Upper lobe of left lung (tissue), 6 donors: Measurements from ENCODE around the gene OXGR1. TPM values are rescaled to one million over a fixed set of nuclear protein-coding genes. Genes with fewer than 3 reads are reported as not detected.

Source experiments
- ATAC-seq, 2 donors: fragments of 200-7000 bp; cut with Tn5 transposase; one replicate each; pipeline ENCODE4 v1.9.1; 2022; ENCODE audit warnings: mild to moderate bottlenecking in 2 of 2, moderate library complexity in 2 of 2; ENCODE audit not compliant: low FRiP score in 2 of 2
- DNase-seq, 2 donors: peaks; one replicate each; pipeline ENCODE4 v3.0.0-alpha.2; 2019 to 2020
- H3K27ac ChIP-seq, 4 donors: fragments of 200-600 bp; sonication (generic); one replicate each; pipeline ENCODE4 v1.5.1; 2016 to 2019
- H3K27me3 ChIP-seq, 4 donors: fragments of 200-600 bp; sonication (generic); one replicate each; pipeline ENCODE4 v1.5.1; 2017 to 2019
- H3K36me3 ChIP-seq, 4 donors: fragments of 200-600 bp; sonication (generic); one replicate each; pipeline ENCODE4 v1.5.1; 2016 to 2019
- H3K4me1 ChIP-seq, 4 donors: fragments of 200-600 bp; sonication (generic); one replicate each; pipeline ENCODE4 v1.5.1; 2018 to 2019
- H3K4me3 ChIP-seq, 4 donors: fragments of 200-600 bp; sonication (generic); one replicate each; pipeline ENCODE4 v1.5.1; 2017 to 2019; ENCODE audit warnings: mild to moderate bottlenecking in 2 of 4, moderate library complexity in 1 of 4
- H3K9me3 ChIP-seq, 4 donors: fragments of 200-600 bp; sonication (generic); one replicate each; pipeline ENCODE4 v1.5.1; 2018 to 2019
- CTCF ChIP-seq, 6 experiments: fragments of 450-650 bp in 4 of 6; fragments of 200-600 bp in 2 of 6; sonication (generic) in 2 of 6; IDR thresholded peaks; one replicate each; pipeline ENCODE4 v1.5.1; 2016 to 2019; ENCODE audit warnings: antibody characterized with exemption in 6 of 6
- EP300 ChIP-seq, 4 donors: sonication (generic); formaldehyde crosslinking; IDR thresholded peaks; one replicate each; pipeline ENCODE4 v1.5.1; 2017; ENCODE audit warnings: antibody characterized with exemption in 4 of 4, control low read depth in 2 of 4
- POLR2A ChIP-seq, 4 donors: fragments of 450-650 bp; IDR thresholded peaks; one replicate each; pipeline ENCODE4 v1.5.1; 2016 to 2017; ENCODE audit warnings: antibody characterized with exemption in 4 of 4, mild to moderate bottlenecking in 2 of 4
- POLR2AphosphoS5 ChIP-seq, 2 donors: sonication (generic); formaldehyde crosslinking; IDR thresholded peaks; one replicate each; pipeline ENCODE4 v1.5.1; 2017; ENCODE audit warnings: antibody characterized with exemption in 2 of 2
- WGBS, 2 donors: methylation state at CpG; one replicate each; pipeline ENCODE4 v1.1.5; 2017 to 2018; 5-methylcytosine and 5-hydroxymethylcytosine counted together
- small RNA-seq, 4 donors: library from RNA; depleted of rRNA; stranded (forward); fragments of <200 nt; gene quantifications; one replicate each; pipeline ENCODE3, GENCODE V24; 2016
- total RNA-seq, 6 donors: library from RNA; depleted of rRNA in 4 of 6; stranded (reverse); fragments of >200 nt in 4 of 6; gene quantifications; one replicate each; pipeline versions ENCODE4 v1.1.0 to v1.2.1, GENCODE V29; 2016 to 2021
- donor health status: DM: no; HTN: no; CAD: no; lungs with moderate emphysema.
- donor health status: DM: no; HTN: yes; CAD: no; lungs with severe emphysema.

The OXGR1 gene
- total RNA-seq, 6 donors from 2014 or later, result 0.15 to 1.2 (median 0.54) TPM; not detected in 1

DNA sequence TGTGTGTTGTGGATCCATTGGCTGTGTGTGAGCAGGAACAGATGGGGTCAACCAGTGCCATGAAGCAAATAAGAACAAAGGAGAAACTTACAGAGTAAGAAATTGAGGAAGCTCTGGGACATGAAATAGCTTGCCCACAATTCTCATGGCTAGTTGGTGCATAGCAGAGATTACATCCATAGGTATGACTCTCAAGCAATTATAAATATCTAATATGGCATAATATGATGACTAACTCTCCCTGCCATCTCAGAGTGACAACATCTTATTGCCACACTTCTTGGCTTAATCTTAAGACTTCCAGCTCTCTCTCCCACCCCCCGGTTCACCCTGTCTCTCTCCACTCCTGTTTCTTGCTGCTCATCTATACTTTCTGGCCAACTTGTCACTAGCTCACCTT, 53.3 kb downstream of the OXGR1 start:
- 72 to 90% methylated on average over 1 of the region's 1 CpG for WGBS, 2 donors
- H3K36me3 ChIP-seq, result no peaks in the 10 kb centered on the region
- no peaks in the 10 kb centered on the region for H3K9me3 ChIP-seq
- no peak for DNase-seq
- H3K27ac ChIP-seq, result no peak overlapping the region
- no peak overlapping the region for H3K4me3 ChIP-seq
- H3K27me3 ChIP-seq, result no peaks in the 10 kb centered on the region
- no peak for TF ChIP-seq CTCF (IDR thresholded peaks at IDR 0.05)
- no peak for TF ChIP-seq EP300 (IDR thresholded peaks at IDR 0.05)
- no peak for TF ChIP-seq POLR2A (IDR thresholded peaks at IDR 0.05)
- no peak for TF ChIP-seq POLR2AphosphoS5 (IDR thresholded peaks at IDR 0.05)
- no peaks in the 10 kb centered on the region for H3K4me1 ChIP-seq
- no peak for ATAC-seq

DNA sequence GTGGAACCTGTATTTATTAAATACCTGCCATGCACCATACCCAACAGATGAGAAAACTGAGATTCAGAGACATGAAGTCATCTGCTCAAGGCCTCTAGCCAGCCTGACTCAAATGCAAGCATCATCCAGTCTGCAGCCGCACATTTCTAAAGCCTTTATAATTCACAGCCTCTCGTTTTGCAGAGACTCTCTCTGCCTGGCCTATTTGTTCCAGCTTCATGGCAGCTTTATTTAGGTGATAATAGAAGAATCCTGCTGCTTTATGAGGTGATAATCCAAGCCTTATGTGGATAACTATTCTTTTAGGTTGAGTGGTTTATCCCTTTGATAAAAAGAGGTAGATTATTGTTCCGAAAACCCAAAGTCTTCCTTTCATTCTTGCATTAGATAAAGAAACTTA, 58.4 kb downstream of the OXGR1 start:
- no peaks in the 10 kb centered on the region for H3K27me3 ChIP-seq
- TF ChIP-seq POLR2AphosphoS5 (IDR thresholded peaks at IDR 0.05) (no peak), CTCF (IDR thresholded peaks at IDR 0.05) (no peak), POLR2A (IDR thresholded peaks at IDR 0.05) (no peak), EP300 (IDR thresholded peaks at IDR 0.05) (no peak)
- H3K27ac ChIP-seq, result no peak overlapping the region
- no peak for ATAC-seq
- no peaks in the 10 kb centered on the region for H3K4me1 ChIP-seq
- WGBS, 2 donors, result 59 to 81% methylated on average over 3 of the region's 3 CpGs
- no peaks in the 10 kb centered on the region for H3K36me3 ChIP-seq
- no peaks in the 10 kb centered on the region for H3K9me3 ChIP-seq
- DNase-seq, result no peak
- H3K4me3 ChIP-seq, result no peak overlapping the region

Small RNA genes within 50 kb of the gene (small RNA-seq; reads per million reads assigned to genes)
- 0 reads per million in 4 donors for gene RN7SKP7

Other genes with a start within 250 kb of the OXGR1 start
- 10 to 100 TPM; 40.9 to 78.4 (median 51.3) TPM for gene MBNL2, start 227.9 kb upstream of the OXGR1 start, total RNA-seq